Activated CD8-positive, alpha-beta memory T cell treated with anti-CD3 and anti-CD28 coated beads, Interleukin-2, amount 10 ng/mL, durations not matched to agents 7 days and 5 days (primary cell): ENCODE measurements around the gene ANXA1. TPM values are rescaled to one million over a fixed set of nuclear protein-coding genes. Genes with fewer than 3 reads are reported as not detected.

Source experiments
- ATAC-seq: fragments of 150-1000 bp; cut with Tn5 transposase; one replicate; pipeline ENCODE4 v1.10.0; 2021; ENCODE audit warnings: moderate library complexity
- CTCF ChIA-PET: fragments of 350-600 bp; sonication (Branson Sonifier 250); formaldehyde crosslinking; loops from one replicate; lab custom pipeline; 2021; ENCODE audit warnings: antibody characterized with exemption; lab: Charles Lee
- DNase-seq: peaks from one replicate; pipeline ENCODE4 v3.0.0-alpha.2; 2020
- H3K27ac Mint-ChIP-seq: one replicate; pipeline ENCODE4 v1.8.0; 2021; ENCODE audit warnings: mild to moderate bottlenecking, mixed read lengths
- H3K27me3 Mint-ChIP-seq: one replicate; pipeline ENCODE4 v1.8.0; 2021; ENCODE audit warnings: mixed read lengths
- H3K36me3 Mint-ChIP-seq: one replicate; pipeline ENCODE4 v1.8.0; 2021; ENCODE audit warnings: mild to moderate bottlenecking, mixed read lengths
- H3K4me1 Mint-ChIP-seq: one replicate; pipeline ENCODE4 v1.8.0; 2021; ENCODE audit warnings: mixed read lengths
- H3K4me3 Mint-ChIP-seq: one replicate; pipeline ENCODE4 v1.8.0; 2021; ENCODE audit warnings: mild to moderate bottlenecking, moderate library complexity, mixed read lengths
- H3K9me3 Mint-ChIP-seq: one replicate; pipeline ENCODE4 v1.8.0; 2022; ENCODE audit warnings: low read depth, mixed read lengths
- total RNA-seq, 2 experiments: library from RNA; stranded (reverse); gene quantifications; one replicate each; pipeline ENCODE4 v1.2.3, GENCODE V29; 2021

Gene ANXA1
- total RNA-seq, 2 experiments from 2014 or later: 135 to 177 TPM

DNA sequence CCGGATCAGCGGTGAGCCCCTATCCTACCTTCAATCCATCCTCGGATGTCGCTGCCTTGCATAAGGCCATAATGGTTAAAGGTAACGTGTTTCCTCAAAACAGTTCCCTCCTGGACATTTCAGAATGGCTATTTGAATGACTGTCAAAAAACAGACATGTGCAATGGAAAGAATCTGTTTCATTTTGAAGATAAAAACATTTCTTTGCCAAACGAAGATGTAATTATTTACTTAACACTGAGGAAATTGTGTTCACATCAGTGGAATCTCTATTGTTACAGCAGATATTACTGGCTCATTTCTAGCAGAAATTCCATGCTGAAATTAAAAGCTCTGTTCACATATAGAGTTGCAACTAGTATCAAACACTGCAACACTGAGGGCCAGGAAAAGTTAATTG lies 7.1 kb downstream of the ANXA1 start:
- H3K4me1 Mint-ChIP-seq: peaks cover 57% of the 10 kb centered on the region
- H3K27ac Mint-ChIP-seq: peak overlapping the region; percentile 49
- no peak overlapping the region for H3K4me3 Mint-ChIP-seq
- no peak for DNase-seq
- H3K9me3 Mint-ChIP-seq: no peaks in the 10 kb centered on the region
- H3K27me3 Mint-ChIP-seq: no peaks in the 10 kb centered on the region
- no peak for ATAC-seq
- peaks cover 67% of the 10 kb centered on the region for H3K36me3 Mint-ChIP-seq
- CTCF ChIA-PET: no interaction called here

GRCh38 chr9:73160868-73161267 lies 9.2 kb downstream of the ANXA1 start:
- no peak overlapping the region for H3K27ac Mint-ChIP-seq
- ATAC-seq (no peak), DNase-seq (no peak)
- H3K36me3 Mint-ChIP-seq: peaks cover 73% of the 10 kb centered on the region
- CTCF ChIA-PET: interaction anchor here (0.8 to 1.2 kb wide), 3 partner anchors 10 to 54 kb away, joined by 3 to 4 read pairs (median 3); no protein-coding TSS in a partner anchor
- H3K9me3 Mint-ChIP-seq: no peaks in the 10 kb centered on the region
- no peak overlapping the region for H3K4me3 Mint-ChIP-seq
- no peaks in the 10 kb centered on the region for H3K27me3 Mint-ChIP-seq
- peaks cover 45% of the 10 kb centered on the region for H3K4me1 Mint-ChIP-seq

DNA sequence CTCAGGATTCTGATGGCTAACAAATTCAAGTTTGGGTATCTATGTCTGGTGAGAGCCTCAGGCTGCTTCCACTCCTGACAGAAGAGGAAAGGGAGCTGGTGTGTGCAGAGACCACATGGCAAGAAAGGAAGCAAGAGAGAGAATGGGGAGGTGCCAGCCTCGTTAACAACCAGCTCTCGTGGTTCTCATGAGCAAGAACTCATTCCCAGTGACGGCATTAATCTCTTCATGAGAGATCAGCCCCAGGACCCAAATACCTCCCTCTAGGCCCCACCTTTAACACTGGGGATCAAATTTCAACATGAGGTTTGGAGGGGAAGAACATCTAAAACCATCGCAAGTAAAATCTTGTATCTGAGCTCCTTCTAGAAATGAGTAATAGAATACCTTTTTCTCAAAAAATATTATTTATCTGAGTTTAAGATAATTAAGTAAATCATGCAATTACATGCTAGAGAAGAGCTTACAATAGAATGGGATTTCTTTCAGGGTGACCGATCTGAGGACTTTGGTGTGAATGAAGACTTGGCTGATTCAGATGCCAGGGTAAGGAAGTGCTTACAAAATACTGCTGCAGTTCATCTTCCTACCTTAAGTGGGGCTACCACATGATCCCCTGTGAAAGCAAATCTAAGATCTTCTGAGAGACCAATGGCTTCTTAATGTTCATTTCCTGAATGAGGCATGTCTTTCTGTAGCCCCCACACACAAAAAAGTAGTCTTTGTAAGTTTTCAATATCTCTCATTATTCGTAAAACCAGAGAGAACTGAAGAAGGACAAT lies 11.5 kb downstream of the ANXA1 start:
- Mint-ChIP-seq H3K4me1 (peaks cover 34% of the 10 kb centered on the region), H3K27me3 (no peaks in the 10 kb centered on the region), H3K36me3 (peaks cover 82% of the 10 kb centered on the region), H3K4me3 (no peak overlapping the region), H3K27ac (peak overlapping the region; percentile 76), H3K9me3 (no peaks in the 10 kb centered on the region)
- ATAC-seq (peak; percentile 27), DNase-seq (no peak)
- CTCF ChIA-PET: interaction anchor here (1.2 to 1.3 kb wide), 2 partner anchors 8 to 56 kb away, joined by 5 to 7 read pairs; no protein-coding TSS in a partner anchor

GRCh38 chr9:73165911-73166310 lies 14.2 kb downstream of the ANXA1 start:
- peaks cover 26% of the 10 kb centered on the region for H3K4me1 Mint-ChIP-seq
- H3K27ac Mint-ChIP-seq: no peak overlapping the region
- H3K27me3 Mint-ChIP-seq: no peaks in the 10 kb centered on the region
- peaks cover 69% of the 10 kb centered on the region for H3K36me3 Mint-ChIP-seq
- CTCF ChIA-PET: interaction anchor here (1.7 kb wide), 2 partner anchors 56 to 58 kb away, joined by 3 to 5 read pairs; no protein-coding TSS in a partner anchor
- H3K9me3 Mint-ChIP-seq: no peaks in the 10 kb centered on the region
- no peak for ATAC-seq
- no peak overlapping the region for H3K4me3 Mint-ChIP-seq
- DNase-seq: no peak

DNA sequence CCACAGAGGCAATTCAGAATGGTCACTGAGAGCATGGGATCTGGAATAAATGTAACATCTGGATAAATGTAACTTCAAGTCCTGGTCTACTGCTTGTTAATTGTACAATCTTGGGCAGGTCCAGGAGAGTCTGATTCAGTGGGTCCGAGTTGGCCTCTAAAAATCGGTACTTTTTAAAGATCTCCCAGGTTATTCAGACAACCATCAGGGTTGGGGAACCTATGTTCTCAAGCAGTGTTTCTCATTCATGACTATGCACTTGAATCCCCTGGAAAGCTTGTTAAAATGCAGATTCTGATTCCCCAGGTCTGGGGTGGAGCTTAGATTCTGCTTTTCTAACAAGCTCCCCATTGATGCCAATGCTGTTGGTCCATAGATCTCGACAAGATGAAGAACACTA lies 14.8 kb downstream of the ANXA1 start:
- peaks cover 26% of the 10 kb centered on the region for H3K4me1 Mint-ChIP-seq
- no peaks in the 10 kb centered on the region for H3K9me3 Mint-ChIP-seq
- peaks cover 68% of the 10 kb centered on the region for H3K36me3 Mint-ChIP-seq
- DNase-seq (no peak), ATAC-seq (no peak)
- CTCF ChIA-PET: interaction anchor here (1.7 kb wide), 2 partner anchors 56 to 59 kb away, joined by 3 to 5 read pairs; no protein-coding TSS in a partner anchor
- no peak overlapping the region for H3K27ac Mint-ChIP-seq
- no peak overlapping the region for H3K4me3 Mint-ChIP-seq
- H3K27me3 Mint-ChIP-seq: no peaks in the 10 kb centered on the region

GRCh38 chr9:73167614-73168013 lies 15.9 kb downstream of the ANXA1 start:
- Mint-ChIP-seq H3K36me3 (peaks cover 65% of the 10 kb centered on the region), H3K9me3 (no peaks in the 10 kb centered on the region), H3K4me1 (peaks cover 21% of the 10 kb centered on the region), H3K27ac (peak overlapping the region; percentile 30), H3K4me3 (no peak overlapping the region), H3K27me3 (no peaks in the 10 kb centered on the region)
- ATAC-seq (no peak), DNase-seq (no peak)
- CTCF ChIA-PET: no interaction called here

DNA sequence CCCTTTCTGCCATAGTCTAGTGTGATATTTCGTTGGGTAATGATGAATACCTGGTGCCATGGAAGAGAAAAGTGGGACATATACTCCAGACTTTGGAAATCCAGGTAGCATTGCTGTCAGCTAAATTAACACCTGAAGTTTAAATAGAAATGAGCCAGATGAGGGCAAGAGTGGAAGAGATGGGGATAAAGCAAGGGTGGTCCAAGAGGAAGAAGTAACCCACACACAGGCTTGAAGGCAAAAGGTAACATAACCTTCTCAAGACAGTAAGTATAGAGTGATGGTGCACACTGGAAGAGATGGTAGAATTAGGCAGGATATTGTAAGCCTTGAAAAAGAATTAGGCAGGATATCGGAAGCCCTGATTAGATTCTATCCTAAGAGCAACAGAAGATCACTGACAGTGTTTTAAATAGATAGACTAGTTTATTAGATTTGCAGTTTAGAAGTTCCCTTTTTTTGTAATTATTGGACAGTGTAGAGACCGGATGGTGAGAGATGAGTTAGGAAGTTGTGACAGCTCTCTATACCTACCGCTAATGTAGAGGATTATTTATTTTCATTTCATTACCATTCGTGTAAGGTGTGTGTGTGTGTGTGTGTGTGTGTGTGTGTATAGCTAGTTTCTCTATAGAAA lies 16.8 kb downstream of the ANXA1 start:
- H3K27me3 Mint-ChIP-seq: no peaks in the 10 kb centered on the region
- H3K27ac Mint-ChIP-seq: no peak overlapping the region
- H3K4me1 Mint-ChIP-seq: peaks cover 14% of the 10 kb centered on the region
- ATAC-seq (no peak), DNase-seq (no peak)
- CTCF ChIA-PET: no interaction called here
- no peaks in the 10 kb centered on the region for H3K9me3 Mint-ChIP-seq
- H3K36me3 Mint-ChIP-seq: peaks cover 58% of the 10 kb centered on the region
- H3K4me3 Mint-ChIP-seq: no peak overlapping the region

DNA sequence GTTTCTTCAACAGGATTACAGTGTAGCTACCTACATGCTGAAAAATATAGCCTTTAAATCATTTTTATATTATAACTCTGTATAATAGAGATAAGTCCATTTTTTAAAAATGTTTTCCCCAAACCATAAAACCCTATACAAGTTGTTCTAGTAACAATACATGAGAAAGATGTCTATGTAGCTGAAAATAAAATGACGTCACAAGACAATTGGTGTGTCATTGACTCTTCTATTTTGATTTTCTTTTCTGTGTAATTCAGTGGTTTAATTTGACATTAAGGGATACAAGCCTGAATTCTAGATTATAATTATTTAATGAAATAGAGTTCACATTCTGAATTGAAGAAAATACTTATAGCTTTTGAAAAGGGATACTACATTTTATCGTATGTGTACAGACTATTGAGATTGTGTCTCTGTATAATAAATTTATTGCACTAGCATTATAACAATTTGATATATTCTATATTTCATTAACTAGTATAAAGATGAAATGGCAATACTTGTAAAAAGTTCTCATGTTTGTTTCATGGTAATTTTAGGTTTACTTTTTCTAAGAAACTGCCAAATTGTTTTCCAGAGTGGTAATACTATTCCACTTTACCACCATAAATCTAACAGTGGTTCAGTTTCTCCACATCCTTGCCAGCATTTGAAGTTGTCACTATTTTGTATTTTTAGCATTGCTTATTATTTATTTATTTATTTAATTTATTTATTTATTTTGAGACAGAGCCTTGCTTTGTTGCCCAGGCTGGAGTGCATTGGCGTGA lies 18.7 kb downstream of the ANXA1 start:
- no peak overlapping the region for H3K27ac Mint-ChIP-seq

DNA sequence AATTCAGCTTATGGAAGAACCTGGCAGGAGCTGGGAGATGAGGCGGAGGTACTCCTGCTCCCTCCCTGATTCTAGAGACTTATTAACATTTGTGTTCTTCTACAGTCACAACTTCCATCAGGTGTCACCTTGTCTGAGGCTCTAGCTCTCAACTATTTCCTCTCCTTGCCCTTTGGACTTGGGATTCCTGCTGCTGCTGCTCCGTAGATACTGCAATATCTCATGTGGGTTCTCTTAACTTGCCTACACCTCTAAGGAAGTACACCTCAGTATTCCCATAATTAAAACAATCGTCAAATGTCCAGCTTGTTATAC lies 21.2 kb downstream of the ANXA1 start:
- ATAC-seq (no peak), DNase-seq (no peak)
- Mint-ChIP-seq H3K4me3 (no peak overlapping the region), H3K4me1 (peaks cover 2% of the 10 kb centered on the region), H3K36me3 (peaks cover 19% of the 10 kb centered on the region), H3K27me3 (no peaks in the 10 kb centered on the region), H3K27ac (no peak overlapping the region), H3K9me3 (no peaks in the 10 kb centered on the region)
- CTCF ChIA-PET: interaction anchor here (1.0 to 3.1 kb wide), 4 partner anchors 10 to 65 kb away, joined by 3 to 18 read pairs (median 4); no protein-coding TSS in a partner anchor

More for the DNA sequence above, 18.7 kb downstream of the ANXA1 start:
- H3K4me1 Mint-ChIP-seq: peaks cover 12% of the 10 kb centered on the region
- H3K27me3 Mint-ChIP-seq: no peaks in the 10 kb centered on the region
- peaks cover 43% of the 10 kb centered on the region for H3K36me3 Mint-ChIP-seq
- ATAC-seq (no peak), DNase-seq (no peak)
- no peak overlapping the region for H3K4me3 Mint-ChIP-seq
- CTCF ChIA-PET: interaction anchor here (1.3 to 1.4 kb wide), 2 partner anchors 9 to 63 kb away, joined by 4 to 5 read pairs; no protein-coding TSS in a partner anchor
- H3K9me3 Mint-ChIP-seq: no peaks in the 10 kb centered on the region

GRCh38 chr9:73173557-73174329 lies 22.1 kb downstream of the ANXA1 start:
- no peaks in the 10 kb centered on the region for H3K9me3 Mint-ChIP-seq
- no peaks in the 10 kb centered on the region for H3K4me1 Mint-ChIP-seq
- DNase-seq (no peak), ATAC-seq (peak; percentile 10)
- H3K27ac Mint-ChIP-seq: no peak overlapping the region
- CTCF ChIA-PET: interaction anchor here (1.0 to 3.1 kb wide), 4 partner anchors 9 to 66 kb away, joined by 3 to 18 read pairs (median 4); no protein-coding TSS in a partner anchor
- peaks cover 11% of the 10 kb centered on the region for H3K36me3 Mint-ChIP-seq
- H3K4me3 Mint-ChIP-seq: no peak overlapping the region
- H3K27me3 Mint-ChIP-seq: no peaks in the 10 kb centered on the region

GRCh38 chr9:73174330-73174980 lies 22.8 kb downstream of the ANXA1 start:
- Mint-ChIP-seq H3K27me3 (no peaks in the 10 kb centered on the region), H3K4me3 (no peak overlapping the region), H3K4me1 (no peaks in the 10 kb centered on the region), H3K27ac (no peak overlapping the region), H3K36me3 (peaks cover 8% of the 10 kb centered on the region), H3K9me3 (no peaks in the 10 kb centered on the region)
- CTCF ChIA-PET: no interaction called here
- no peak for DNase-seq
- no peak for ATAC-seq

- no peak overlapping the region for H3K4me3 Mint-ChIP-seq
These were observed 24.8 kb downstream of the ANXA1 start for GRCh38 chr9:73176450-73176875.

More at GRCh38 chr9:73176450-73176875, 24.8 kb downstream of the ANXA1 start:
- Mint-ChIP-seq H3K4me1 (no peaks in the 10 kb centered on the region), H3K9me3 (no peaks in the 10 kb centered on the region), H3K27me3 (no peaks in the 10 kb centered on the region), H3K27ac (no peak overlapping the region), H3K36me3 (peaks cover 3% of the 10 kb centered on the region)
- no peak for DNase-seq
- no peak for ATAC-seq
- CTCF ChIA-PET: interaction anchor here (0.7 to 8.5 kb wide), 4 partner anchors 20 to 71 kb away, joined by 3 to 70 read pairs (median 4); no protein-coding TSS in a partner anchor
